Panc1 (cell line): Measurements from ENCODE around the gene OR2V1.

ENCODE experiments used
- CTCF ChIP-seq: fragments of 450-650 bp; IDR thresholded peaks from 2 replicates; pipeline ENCODE4 v1.5.1; 2017; ENCODE audit warnings: mild to moderate bottlenecking
- POLR2AphosphoS5 ChIP-seq: IDR thresholded peaks from 2 replicates; pipeline ENCODE4 v1.6.1; 2012; ENCODE audit warnings: mild to moderate bottlenecking, low read depth, low read length, moderate library complexity
- REST ChIP-seq, 2 experiments: IDR thresholded peaks; 2 replicates each; pipeline ENCODE4 v1.6.1; 2011 to 2012; ENCODE audit warnings: low read depth in 2 of 2, control low read depth in 1 of 2, low read length in 1 of 2, mild to moderate bottlenecking in 1 of 2, moderate library complexity in 1 of 2; ENCODE audit not compliant: insufficient read depth in 1 of 2
- SIN3A ChIP-seq: IDR thresholded peaks from 2 replicates; pipeline ENCODE4 v1.6.1; 2012; ENCODE audit warnings: low read depth, mild to moderate bottlenecking, low read length, moderate library complexity, borderline replicate concordance; ENCODE audit not compliant: insufficient read depth

- TF ChIP-seq CTCF: no peak
- no peak for TF ChIP-seq SIN3A
- TF ChIP-seq REST (IDR thresholded peaks at IDR 0.05; ENCODE audit: insufficient read depth in 1 of 2, low read depth in 2 of 2, low read length in 1 of 2): no peak
- TF ChIP-seq POLR2AphosphoS5: no peak; the same call in 1 of the 2 replicates
Measured at GRCh38 chr5:181114844-181115778, 15.9 kb downstream of the OR2V1 start.
